Neural progenitor cell (in vitro differentiated cells): ENCODE data around the gene PYGM. TPM values are rescaled to one million over a fixed set of nuclear protein-coding genes. Genes with fewer than 3 reads are reported as not detected.

Experiments used
- DNase-seq: peaks from one replicate; pipeline ENCODE4 v3.0.0-alpha.2; 2016; ENCODE audit warnings: low spot score
- H2AFZ ChIP-seq: fragments of 200-600 bp; sonication (generic); replicated peaks from 2 replicates; pipeline ENCODE4 v1.6.1; 2016; ENCODE audit warnings: antibody characterized with exemption
- H3F3A ChIP-seq: fragments of 200-600 bp; sonication (generic); 2 replicates; pipeline ENCODE4 v1.6.1; 2016; ENCODE audit warnings: antibody characterized with exemption, low read depth
- H3K27ac ChIP-seq: fragments of 200-600 bp; sonication (generic); 2 replicates; pipeline ENCODE4 v1.5.1; 2016; ENCODE audit warnings: mild to moderate bottlenecking
- H3K27me3 ChIP-seq: fragments of 200-600 bp; sonication (generic); 2 replicates; pipeline ENCODE4 v1.6.1; 2016; ENCODE audit warnings: mild to moderate bottlenecking, moderate library complexity
- H3K36me3 ChIP-seq: fragments of 200-600 bp; sonication (generic); 2 replicates; pipeline ENCODE4 v1.5.1; 2016
- H3K4me1 ChIP-seq: fragments of 200-600 bp; sonication (generic); 2 replicates; pipeline ENCODE4 v1.6.1; 2016; ENCODE audit warnings: mixed run types
- H3K4me2 ChIP-seq: fragments of 200-600 bp; sonication (generic); 2 replicates; pipeline ENCODE4 v1.6.1; 2016
- H3K4me3 ChIP-seq: fragments of 200-600 bp; sonication (generic); 2 replicates; pipeline ENCODE4 v1.5.1; 2016
- H3K79me2 ChIP-seq: fragments of 200-600 bp; sonication (generic); 2 replicates; pipeline ENCODE4 v1.6.1; 2016; ENCODE audit warnings: low read depth
- H3K9ac ChIP-seq: fragments of 200-600 bp; sonication (generic); 2 replicates; pipeline ENCODE4 v1.6.1; 2016
- H3K9me3 ChIP-seq: fragments of 200-600 bp; sonication (generic); 2 replicates; pipeline ENCODE4 v1.5.1; 2016; ENCODE audit warnings: low read depth
- H4K20me1 ChIP-seq: fragments of 200-600 bp; sonication (generic); 2 replicates; pipeline ENCODE4 v1.6.1; 2016; ENCODE audit warnings: low read depth
- H3K27ac Mint-ChIP-seq: 3 replicates; pipeline ENCODE4 v1.8.0; 2021; ENCODE audit warnings: mixed read lengths
- H3K27me3 Mint-ChIP-seq: 2 replicates; pipeline ENCODE4 v1.8.0; 2022; ENCODE audit warnings: low read depth, mild to moderate bottlenecking, inconsistent platforms, moderate library complexity, mixed read lengths; ENCODE audit not compliant: insufficient read depth
- H3K36me3 Mint-ChIP-seq: 3 replicates; pipeline ENCODE4 v1.8.0; 2021; ENCODE audit warnings: mixed read lengths
- H3K4me1 Mint-ChIP-seq: 3 replicates; pipeline ENCODE4 v1.8.0; 2021; ENCODE audit warnings: mixed read lengths
- H3K4me3 Mint-ChIP-seq: 3 replicates; pipeline ENCODE4 v1.8.0; 2021; ENCODE audit warnings: mild to moderate bottlenecking, moderate library complexity, mixed read lengths
- H3K9me3 Mint-ChIP-seq: 3 replicates; pipeline ENCODE4 v1.8.0; 2020; ENCODE audit warnings: mixed read lengths
- CTCF ChIP-seq: fragments of 200-600 bp; sonication (generic); IDR thresholded peaks from 2 replicates; pipeline ENCODE4 v1.5.1; 2017; ENCODE audit warnings: antibody characterized with exemption, mild to moderate bottlenecking
- EZH2 ChIP-seq: fragments of 200-600 bp; sonication (generic); IDR thresholded peaks from 2 replicates; pipeline ENCODE4 v1.6.1; 2017; ENCODE audit warnings: antibody characterized with exemption, mild to moderate bottlenecking, moderate library complexity
- EZH2phosphoT487 ChIP-seq: fragments of 200-600 bp; sonication (generic); IDR thresholded peaks from 2 replicates; pipeline ENCODE4 v1.6.1; 2017; ENCODE audit warnings: antibody characterized with exemption
- total RNA-seq: library from RNA; depleted of rRNA; stranded (reverse); fragments of >200 nt; gene quantifications from 2 replicates; pipeline ENCODE4 v1.2.3, GENCODE V29; 2015; ENCODE audit warnings: low replicate concordance

The PYGM gene
- total RNA-seq, 1 donor from 2014 or later: 1.4 TPM

DNA sequence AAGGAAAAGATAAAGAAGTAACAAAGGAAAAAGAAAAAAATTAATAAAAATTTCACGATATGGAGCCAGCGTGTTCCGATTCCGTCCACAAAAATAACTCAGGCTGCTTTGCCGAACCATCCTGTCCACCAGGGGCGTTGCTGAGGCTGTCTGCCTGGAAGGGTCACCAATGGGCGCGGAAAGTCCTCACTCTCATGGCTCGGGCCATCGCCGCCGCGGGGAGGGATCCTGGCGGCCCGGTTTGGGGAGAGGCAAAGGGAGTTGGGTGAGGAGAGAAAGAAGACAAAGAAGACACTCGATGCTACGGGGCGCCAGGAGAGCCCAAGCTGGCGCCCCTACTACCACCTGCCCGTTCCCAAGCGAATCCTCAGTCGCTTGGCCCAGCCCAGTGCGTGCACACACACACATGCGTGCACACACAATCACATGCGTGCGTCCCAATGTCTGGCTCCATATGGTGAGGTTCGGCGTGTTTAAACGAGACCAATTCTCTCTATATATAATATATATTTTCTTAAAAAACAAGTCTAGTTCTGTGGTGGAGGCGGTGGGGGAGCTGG is 5.6 kb upstream of the PYGM start:
- H3K27ac ChIP-seq: peak overlapping the region; percentile 63

DNA sequence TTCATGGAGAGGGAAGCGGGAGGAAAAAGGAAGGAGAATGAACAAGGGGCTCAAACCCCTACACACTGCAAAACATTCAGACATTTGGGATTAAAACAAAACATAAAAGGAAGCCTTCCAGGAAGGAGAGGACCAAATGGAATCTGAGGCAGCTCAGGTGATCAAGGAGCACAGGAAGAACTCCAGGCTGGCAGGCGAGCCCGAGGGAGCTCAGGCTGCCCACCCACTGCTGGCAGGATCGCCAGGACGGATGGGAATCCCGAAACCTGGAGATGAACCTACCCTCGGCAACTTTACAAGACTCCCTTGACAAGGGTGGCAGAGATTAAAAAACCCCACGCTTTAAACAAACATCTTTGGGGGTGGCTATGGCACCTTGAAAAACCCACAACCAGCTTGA is 5.0 kb upstream of the PYGM start:
- peak overlapping the region; percentile 63 for H3K27ac ChIP-seq
- H3F3A ChIP-seq: peaks cover 98% of the 10 kb centered on the region
- peaks cover 24% of the 10 kb centered on the region for H3K27me3 Mint-ChIP-seq
- no peak overlapping the region for H3K4me2 ChIP-seq
- H3K4me1 ChIP-seq: peaks cover 53% of the 10 kb centered on the region
- no peak overlapping the region for H3K9ac ChIP-seq
- H3K9me3 ChIP-seq: no peaks in the 10 kb centered on the region
- no peaks in the 10 kb centered on the region for H3K27me3 ChIP-seq
- H3K27ac Mint-ChIP-seq: no peak overlapping the region
- no peak for DNase-seq
- H3K36me3 ChIP-seq: peaks cover 19% of the 10 kb centered on the region
- no peak overlapping the region for H3K4me3 ChIP-seq
- H3K4me1 Mint-ChIP-seq: peaks cover 79% of the 10 kb centered on the region
- H3K4me3 Mint-ChIP-seq: peak overlapping the region; percentile 54
- peaks cover 43% of the 10 kb centered on the region for H3K79me2 ChIP-seq
- H4K20me1 ChIP-seq: peaks cover 98% of the 10 kb centered on the region
- peaks cover 39% of the 10 kb centered on the region for H3K36me3 Mint-ChIP-seq
- no peak overlapping the region for H2AFZ ChIP-seq
- no peak for TF ChIP-seq EZH2
- TF ChIP-seq EZH2phosphoT487: no peak
- TF ChIP-seq CTCF: no peak
- no peaks in the 10 kb centered on the region for H3K9me3 Mint-ChIP-seq

More for the DNA sequence above, 5.6 kb upstream of the PYGM start:
- no peaks in the 10 kb centered on the region for H3K9me3 ChIP-seq
- no peaks in the 10 kb centered on the region for H3K9me3 Mint-ChIP-seq
- no peaks in the 10 kb centered on the region for H3K27me3 ChIP-seq
- no peak overlapping the region for H3K9ac ChIP-seq
- H4K20me1 ChIP-seq: peaks cover 100% of the 10 kb centered on the region
- H2AFZ ChIP-seq: no peak overlapping the region
- peaks cover 41% of the 10 kb centered on the region for H3K36me3 Mint-ChIP-seq
- H3K4me1 ChIP-seq: peaks cover 48% of the 10 kb centered on the region
- TF ChIP-seq EZH2phosphoT487 (no peak), CTCF (peak; percentile 45), EZH2 (no peak)
- no peak overlapping the region for H3K4me3 ChIP-seq
- H3K4me1 Mint-ChIP-seq: peaks cover 73% of the 10 kb centered on the region
- no peak overlapping the region for H3K27ac Mint-ChIP-seq
- H3K4me3 Mint-ChIP-seq: peak overlapping the region; percentile 54
- H3K4me2 ChIP-seq: no peak overlapping the region
- H3K79me2 ChIP-seq: peaks cover 49% of the 10 kb centered on the region
- H3K27me3 Mint-ChIP-seq: peaks cover 19% of the 10 kb centered on the region
- H3K36me3 ChIP-seq: peaks cover 21% of the 10 kb centered on the region
- DNase-seq: peak; percentile 45
- H3F3A ChIP-seq: peaks cover 98% of the 10 kb centered on the region

DNA sequence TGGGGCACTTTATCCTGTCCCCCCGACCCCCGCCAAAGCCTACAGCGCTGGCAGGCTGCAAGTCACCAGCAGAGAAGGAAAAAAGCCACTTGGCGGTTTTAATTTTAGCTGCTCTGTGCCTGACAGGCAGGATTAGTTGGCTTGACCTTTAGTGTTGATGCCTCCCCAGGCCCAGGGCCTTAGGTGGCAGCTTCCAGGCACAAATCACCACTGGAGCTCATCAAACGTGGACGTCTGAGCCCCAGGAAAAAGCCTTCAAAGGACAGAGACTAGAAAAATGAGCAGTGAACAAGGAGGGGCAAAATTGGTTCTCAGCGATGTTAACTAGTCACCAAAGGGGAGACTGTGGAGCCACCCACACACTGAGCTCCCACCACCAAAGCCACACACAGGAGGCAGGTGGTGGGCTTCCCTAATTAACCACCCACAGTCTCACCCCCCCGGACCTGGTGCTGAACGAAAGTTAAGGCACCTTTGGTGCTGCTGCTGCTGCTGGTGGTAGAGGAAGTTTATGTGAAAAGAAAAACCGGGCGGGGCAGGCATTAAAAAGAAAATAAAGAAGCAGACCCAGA is 4.4 kb upstream of the PYGM start:
- Mint-ChIP-seq H3K4me1 (peaks cover 81% of the 10 kb centered on the region), H3K27ac (peak overlapping the region; percentile 38), H3K36me3 (peaks cover 34% of the 10 kb centered on the region), H3K9me3 (no peaks in the 10 kb centered on the region), H3K4me3 (peak overlapping the region; percentile 66), H3K27me3 (peaks cover 26% of the 10 kb centered on the region)
- H3K4me3 ChIP-seq: no peak overlapping the region
- H3K9ac ChIP-seq: no peak overlapping the region
- H4K20me1 ChIP-seq: peaks cover 92% of the 10 kb centered on the region
- peaks cover 36% of the 10 kb centered on the region for H3K79me2 ChIP-seq
- DNase-seq: peak; percentile 43
- TF ChIP-seq CTCF (no peak), EZH2phosphoT487 (no peak), EZH2 (no peak)
- H3K9me3 ChIP-seq: no peaks in the 10 kb centered on the region
- peaks cover 97% of the 10 kb centered on the region for H3F3A ChIP-seq
- H3K27ac ChIP-seq: peak overlapping the region; percentile 63
- H3K27me3 ChIP-seq: no peaks in the 10 kb centered on the region
- H3K4me1 ChIP-seq: peaks cover 59% of the 10 kb centered on the region
- H3K4me2 ChIP-seq: peak overlapping the region; percentile 27
- H3K36me3 ChIP-seq: peaks cover 14% of the 10 kb centered on the region
- H2AFZ ChIP-seq: no peak overlapping the region
